ENCODE data around the gene EPHA10.

Gene EPHA10

DNA sequence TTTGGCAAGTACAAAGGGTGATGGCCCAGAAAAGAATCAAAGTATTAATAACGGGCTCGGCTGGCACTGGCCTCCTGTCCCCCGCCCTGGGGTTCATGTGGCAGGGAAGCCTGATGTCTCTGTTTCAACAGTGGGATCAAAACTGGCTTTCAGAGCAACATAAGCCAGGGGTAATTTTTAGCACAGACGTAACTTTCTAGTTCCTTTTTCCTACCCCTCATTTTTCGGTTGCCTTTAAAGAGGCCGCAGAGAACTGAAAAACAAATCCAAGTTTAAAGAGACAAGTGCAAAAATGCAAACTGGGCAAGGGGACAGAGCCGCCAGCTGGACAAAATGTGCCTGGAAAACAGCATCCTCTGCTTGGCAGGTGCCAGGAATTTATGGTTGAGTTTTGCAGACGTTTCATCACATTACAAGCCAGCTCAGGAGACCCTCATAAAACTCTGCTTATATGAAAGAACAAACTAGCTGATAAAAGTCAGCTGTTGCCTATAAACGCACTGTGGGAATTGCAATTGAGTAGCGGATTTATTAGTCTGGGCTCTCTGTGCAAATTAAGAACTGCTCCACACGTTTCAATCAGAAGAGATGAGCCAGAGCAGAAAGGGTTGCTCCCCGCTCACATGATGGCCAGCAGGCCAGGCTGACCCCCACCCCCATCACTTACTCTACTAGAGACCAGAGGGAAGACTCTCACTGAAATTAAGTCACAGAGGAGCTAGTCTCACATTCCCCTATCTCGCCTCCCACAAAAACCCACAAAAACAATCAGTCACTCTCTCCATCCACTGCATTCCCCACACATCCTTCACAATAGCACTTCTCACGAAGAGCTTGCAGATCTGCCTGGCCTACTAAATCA is 88.4 kb downstream of the EPHA10 start (continued):
- TF ChIP-seq ZNF16 (tag by site-specific recombination; IDR thresholded peaks at IDR 0.05; ENCODE audit: low read depth), result no peak
- TF ChIP-seq ZNF202 (tag by site-specific recombination; IDR thresholded peaks at IDR 0.05; ENCODE audit: borderline replicate concordance), result no peak
- no peak for TF ChIP-seq HOXA7 (CRISPR knock-in tag; IDR thresholded peaks at IDR 0.05; ENCODE audit: borderline replicate concordance)
- TF ChIP-seq, protein P1, sequence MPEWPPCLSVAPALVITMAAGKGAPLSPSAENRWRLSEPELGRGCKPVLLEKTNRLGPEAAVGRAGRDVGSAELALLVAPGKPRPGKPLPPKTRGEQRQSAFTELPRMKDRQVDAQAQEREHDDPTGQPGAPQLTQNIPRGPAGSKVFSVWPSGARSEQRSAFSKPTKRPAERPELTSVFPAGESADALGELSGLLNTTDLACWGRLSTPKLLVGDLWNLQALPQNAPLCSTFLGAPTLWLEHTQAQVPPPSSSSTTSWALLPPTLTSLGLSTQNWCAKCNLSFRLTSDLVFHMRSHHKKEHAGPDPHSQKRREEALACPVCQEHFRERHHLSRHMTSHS (tag by site-specific recombination; IDR thresholded peaks at IDR 0.05), result 0 out of 2 replicates have a peak, but pooled peaks have one; percentile 29
- no peak for TF ChIP-seq ZNF571 (tag by site-specific recombination; IDR thresholded peaks at IDR 0.05)
- no peak for TF ChIP-seq ZNF768 (tag by site-specific recombination; IDR thresholded peaks at IDR 0.05)
- TF ChIP-seq ZNF621 (tag by site-specific recombination; IDR thresholded peaks at IDR 0.05), result no peak

DNA sequence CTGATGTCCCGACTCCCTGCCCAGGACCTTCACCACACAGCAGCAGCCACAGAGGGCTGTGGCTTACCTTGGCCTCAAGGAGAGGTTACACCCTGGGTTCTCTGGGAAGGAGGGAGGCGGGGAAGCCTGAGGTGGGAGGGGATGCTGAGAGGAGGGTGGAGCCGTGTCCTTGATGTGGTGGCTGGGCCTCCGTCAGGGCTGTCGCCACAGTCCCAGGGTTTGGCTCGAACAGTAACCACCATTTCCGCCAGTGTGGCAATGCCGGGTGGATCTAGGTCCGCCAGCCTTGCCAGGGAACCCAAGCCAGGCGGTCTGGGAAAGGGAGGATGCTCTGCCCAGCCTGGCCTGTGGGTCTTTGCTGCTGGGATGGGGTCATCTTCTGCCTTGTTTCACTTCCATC is 91.0 kb downstream of the EPHA10 start:
- no peaks in the 10 kb centered on the region for H3K4me1 ChIP-seq (ENCODE audit: control insufficient read depth, insufficient read depth, low read length)
- H3K36me3 ChIP-seq (ENCODE audit: control insufficient read depth in 2 of 2, insufficient read depth in 1 of 2, low read length in 2 of 2), result no peaks in the 10 kb centered on the region
- CTCF ChIA-PET, result interaction anchor here (1.1 to 1.4 kb wide), 2 partner anchors 9 to 70 kb away, joined by 3 to 4 read pairs; no protein-coding TSS in a partner anchor
- POLR2A ChIA-PET, result no interaction called here
- no peaks in the 10 kb centered on the region for H3K9me3 ChIP-seq (ENCODE audit: control insufficient read depth, insufficient read depth, low read depth, low read length)
- no peak overlapping the region for H3K27ac ChIP-seq (ENCODE audit: extremely low read depth, low read depth, low read length)
- H3K4me3 ChIP-seq (ENCODE audit: low read depth, low read length), result no peak overlapping the region
- no peak for TF ChIP-seq ZNF561 (tag by site-specific recombination; IDR thresholded peaks at IDR 0.05; ENCODE audit: borderline replicate concordance)
- peak; percentile 71 for TF ChIP-seq KLF1 (tag by site-specific recombination; IDR thresholded peaks at IDR 0.05)

- Histone ChIP-seq H3K9me3 (ENCODE audit: control insufficient read depth, insufficient read depth, low read depth, low read length) (no peaks in the 10 kb centered on the region), H3K4me3 (ENCODE audit: low read depth, low read length) (no peak overlapping the region), H3K4me1 (ENCODE audit: control insufficient read depth, insufficient read depth, low read length) (no peaks in the 10 kb centered on the region), H3K36me3 (ENCODE audit: control insufficient read depth in 2 of 2, insufficient read depth in 1 of 2, low read length in 2 of 2) (no peaks in the 10 kb centered on the region), H3K27ac (ENCODE audit: extremely low read depth, low read depth, low read length) (no peak overlapping the region)
- no peak for TF ChIP-seq ZNF701 (tag by site-specific recombination; IDR thresholded peaks at IDR 0.05)
- TF ChIP-seq ZNF416 (tag by site-specific recombination; IDR thresholded peaks at IDR 0.05), result no peak
- no peak for TF ChIP-seq ELK4 (IDR thresholded peaks at IDR 0.05; ENCODE audit: borderline replicate concordance, low read depth, low read length)
- TF ChIP-seq ZNF157 (tag by site-specific recombination; IDR thresholded peaks at IDR 0.05), result no peak
- TF ChIP-seq ZNF561 (tag by site-specific recombination; IDR thresholded peaks at IDR 0.05; ENCODE audit: borderline replicate concordance), result no peak
- TF ChIP-seq, protein P2, sequence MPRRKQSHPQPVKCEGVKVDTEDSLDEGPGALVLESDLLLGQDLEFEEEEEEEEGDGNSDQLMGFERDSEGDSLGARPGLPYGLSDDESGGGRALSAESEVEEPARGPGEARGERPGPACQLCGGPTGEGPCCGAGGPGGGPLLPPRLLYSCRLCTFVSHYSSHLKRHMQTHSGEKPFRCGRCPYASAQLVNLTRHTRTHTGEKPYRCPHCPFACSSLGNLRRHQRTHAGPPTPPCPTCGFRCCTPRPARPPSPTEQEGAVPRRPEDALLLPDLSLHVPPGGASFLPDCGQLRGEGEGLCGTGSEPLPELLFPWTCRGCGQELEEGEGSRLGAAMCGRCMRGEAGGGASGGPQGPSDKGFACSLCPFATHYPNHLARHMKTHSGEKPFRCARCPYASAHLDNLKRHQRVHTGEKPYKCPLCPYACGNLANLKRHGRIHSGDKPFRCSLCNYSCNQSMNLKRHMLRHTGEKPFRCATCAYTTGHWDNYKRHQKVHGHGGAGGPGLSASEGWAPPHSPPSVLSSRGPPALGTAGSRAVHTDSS (tag by site-specific recombination; IDR thresholded peaks at IDR 0.05), result no peak
- TF ChIP-seq, protein P3, sequence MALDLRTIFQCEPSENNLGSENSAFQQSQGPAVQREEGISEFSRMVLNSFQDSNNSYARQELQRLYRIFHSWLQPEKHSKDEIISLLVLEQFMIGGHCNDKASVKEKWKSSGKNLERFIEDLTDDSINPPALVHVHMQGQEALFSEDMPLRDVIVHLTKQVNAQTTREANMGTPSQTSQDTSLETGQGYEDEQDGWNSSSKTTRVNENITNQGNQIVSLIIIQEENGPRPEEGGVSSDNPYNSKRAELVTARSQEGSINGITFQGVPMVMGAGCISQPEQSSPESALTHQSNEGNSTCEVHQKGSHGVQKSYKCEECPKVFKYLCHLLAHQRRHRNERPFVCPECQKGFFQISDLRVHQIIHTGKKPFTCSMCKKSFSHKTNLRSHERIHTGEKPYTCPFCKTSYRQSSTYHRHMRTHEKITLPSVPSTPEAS (tag by site-specific recombination; IDR thresholded peaks at IDR 0.05), result no peak
- no peak for TF ChIP-seq ZNF660 (tag by site-specific recombination; IDR thresholded peaks at IDR 0.05)
- TF ChIP-seq ZNF114 (tag by site-specific recombination; IDR thresholded peaks at IDR 0.05), result no peak
- TF ChIP-seq, protein P4, sequence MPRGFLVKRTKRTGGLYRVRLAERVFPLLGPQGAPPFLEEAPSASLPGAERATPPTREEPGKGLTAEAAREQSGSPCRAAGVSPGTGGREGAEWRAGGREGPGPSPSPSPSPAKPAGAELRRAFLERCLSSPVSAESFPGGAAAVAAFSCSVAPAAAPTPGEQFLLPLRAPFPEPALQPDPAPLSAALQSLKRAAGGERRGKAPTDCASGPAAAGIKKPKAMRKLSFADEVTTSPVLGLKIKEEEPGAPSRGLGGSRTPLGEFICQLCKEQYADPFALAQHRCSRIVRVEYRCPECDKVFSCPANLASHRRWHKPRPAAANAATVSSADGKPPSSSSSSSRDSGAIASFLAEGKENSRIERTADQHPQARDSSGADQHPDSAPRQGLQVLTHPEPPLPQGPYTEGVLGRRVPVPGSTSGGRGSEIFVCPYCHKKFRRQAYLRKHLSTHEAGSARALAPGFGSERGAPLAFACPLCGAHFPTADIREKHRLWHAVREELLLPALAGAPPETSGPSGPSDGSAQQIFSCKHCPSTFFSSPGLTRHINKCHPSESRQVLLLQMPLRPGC (tag by site-specific recombination; IDR thresholded peaks at IDR 0.05), result no peak
- TF ChIP-seq BCL11B (tag by site-specific recombination; IDR thresholded peaks at IDR 0.05; ENCODE audit: low read depth), result no peak
- TF ChIP-seq ZNF223 (tag by site-specific recombination; IDR thresholded peaks at IDR 0.05), result no peak
- TF ChIP-seq ZXDB (tag by site-specific recombination; IDR thresholded peaks at IDR 0.05), result no peak
- TF ChIP-seq ZNF311 (tag by site-specific recombination; IDR thresholded peaks at IDR 0.05; ENCODE audit: borderline replicate concordance), result no peak
- ChIA-PET CTCF (interaction anchor here (0.6 to 2.0 kb wide), 3 partner anchors 9 to 203 kb away, joined by 3 to 10 read pairs (median 3); no protein-coding TSS in a partner anchor), POLR2A (no interaction called here)
Observed at GRCh38 chr1:37672136-37672870, 92.6 kb downstream of the EPHA10 start.
